ENCODE data around the gene SESN3.
"Not testable (repeated sequence)": the region's sequence is repeated elsewhere in the genome, so short reads cannot be mapped to it uniquely, and the experiment has no call there.

Gene SESN3

DNA sequence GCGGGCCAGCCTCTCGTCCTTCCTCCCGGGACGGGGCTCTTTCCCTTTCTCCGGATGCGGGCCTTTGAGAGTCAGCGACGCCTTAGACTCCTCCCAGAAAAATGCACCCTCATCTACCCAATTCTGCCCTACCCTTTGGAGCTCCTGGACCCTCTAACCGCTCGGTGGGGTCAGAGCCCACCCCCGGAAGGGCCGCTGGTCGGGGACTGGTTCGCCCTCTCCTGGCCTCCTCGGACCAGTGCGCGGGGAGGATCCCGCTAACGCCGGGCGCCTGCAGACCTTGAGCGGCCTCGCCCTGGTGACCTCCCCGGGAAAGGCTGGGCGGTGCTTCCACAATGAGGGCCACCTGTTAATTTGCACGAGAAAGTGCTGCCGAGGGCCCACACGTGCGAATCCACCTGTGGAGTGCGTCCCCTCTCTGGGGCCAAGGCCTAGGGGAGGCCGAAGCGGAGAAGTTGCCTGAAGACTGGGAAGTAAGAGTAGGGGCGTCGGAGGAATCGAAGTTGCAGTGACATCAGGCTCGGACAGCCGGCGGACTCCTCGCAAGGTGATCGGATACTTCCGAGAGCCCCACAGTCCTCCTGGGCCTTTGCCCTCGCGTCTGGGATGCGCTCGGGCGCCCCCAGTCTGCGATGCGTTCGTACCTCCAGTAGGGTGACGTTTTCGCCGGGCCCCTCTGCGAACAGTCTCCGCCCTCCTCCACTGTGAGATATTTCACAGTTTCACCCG is 79.9 kb downstream of the SESN3 start:
- DNase-seq (ENCODE audit: low spot score) = peak; percentile 94

DNA sequence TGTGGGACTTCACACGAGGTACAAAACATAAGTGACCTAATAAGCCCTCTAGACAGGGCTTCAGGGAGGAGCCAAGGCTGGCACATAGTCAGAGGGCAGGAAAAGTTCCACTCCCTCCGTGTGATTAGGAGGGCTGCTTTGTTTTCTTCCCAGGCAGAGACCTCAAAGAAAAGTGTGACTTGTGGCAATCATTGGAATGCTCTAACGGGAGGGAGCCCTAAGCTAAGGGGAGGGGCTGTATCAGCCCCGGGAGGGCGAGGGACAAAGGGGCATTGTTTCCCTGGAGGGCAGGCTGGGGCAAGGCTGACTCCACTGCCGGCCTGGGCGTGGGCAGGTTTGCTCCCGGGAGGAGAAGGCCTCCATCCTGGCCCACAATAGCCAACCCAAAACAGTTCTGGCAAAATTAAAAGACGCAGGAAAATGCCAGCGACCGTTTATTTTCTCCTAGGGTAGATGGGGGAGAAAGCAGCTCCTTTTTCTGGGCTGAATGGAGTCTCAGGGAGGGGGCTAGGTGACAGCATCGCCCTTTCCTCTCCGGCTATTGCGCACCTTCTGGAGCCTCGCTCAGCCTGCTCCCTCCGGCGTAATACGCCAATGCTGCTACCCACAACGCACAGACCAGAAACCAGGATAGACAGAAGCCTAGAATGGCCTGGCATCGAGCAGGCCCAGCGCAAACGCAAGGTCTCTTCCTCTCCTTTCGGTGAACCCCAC is 81.2 kb downstream of the SESN3 start:
- peak; percentile 90 for DNase-seq (ENCODE audit: low spot score)

DNA sequence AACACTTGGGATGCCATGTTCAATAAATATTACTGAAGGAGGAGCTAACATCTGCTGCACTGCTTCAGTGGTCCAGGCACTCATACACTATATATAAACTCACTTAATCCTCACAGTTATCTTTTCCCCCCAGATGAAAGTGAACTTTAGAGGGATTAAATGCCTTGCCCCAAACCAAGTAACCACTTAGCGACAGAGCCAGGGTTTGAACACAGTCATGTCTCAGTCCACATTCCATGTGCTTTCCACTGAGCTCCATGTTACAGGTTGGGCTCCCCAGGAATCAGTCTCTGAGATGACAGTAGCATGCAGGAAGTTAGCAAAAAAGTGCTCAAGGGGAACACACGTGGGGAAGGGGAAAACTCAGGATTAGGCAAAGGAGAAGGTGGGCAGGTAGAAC is 82.1 kb downstream of the SESN3 start:
- no peak for DNase-seq (ENCODE audit: low spot score)

DNA sequence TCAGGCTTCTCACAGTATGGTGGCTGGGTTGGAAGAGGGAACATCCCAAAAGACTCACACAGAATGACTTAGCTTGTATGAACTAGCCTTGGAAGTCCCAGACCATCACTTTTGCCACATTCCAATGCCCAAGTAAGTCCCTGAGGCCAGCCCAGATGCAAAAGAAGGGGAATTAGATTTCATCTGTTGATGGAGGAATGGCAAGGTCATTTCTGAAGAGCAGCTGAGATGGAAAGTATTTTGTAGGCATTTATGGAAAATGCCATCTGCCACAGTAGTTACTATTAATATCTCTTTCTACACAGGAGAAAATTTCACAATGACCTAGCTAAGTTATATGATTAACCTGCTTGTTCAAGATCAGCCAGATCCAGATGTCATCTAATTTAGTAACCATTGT is 82.6 kb downstream of the SESN3 start:
- no peak for DNase-seq (ENCODE audit: low spot score)

DNA sequence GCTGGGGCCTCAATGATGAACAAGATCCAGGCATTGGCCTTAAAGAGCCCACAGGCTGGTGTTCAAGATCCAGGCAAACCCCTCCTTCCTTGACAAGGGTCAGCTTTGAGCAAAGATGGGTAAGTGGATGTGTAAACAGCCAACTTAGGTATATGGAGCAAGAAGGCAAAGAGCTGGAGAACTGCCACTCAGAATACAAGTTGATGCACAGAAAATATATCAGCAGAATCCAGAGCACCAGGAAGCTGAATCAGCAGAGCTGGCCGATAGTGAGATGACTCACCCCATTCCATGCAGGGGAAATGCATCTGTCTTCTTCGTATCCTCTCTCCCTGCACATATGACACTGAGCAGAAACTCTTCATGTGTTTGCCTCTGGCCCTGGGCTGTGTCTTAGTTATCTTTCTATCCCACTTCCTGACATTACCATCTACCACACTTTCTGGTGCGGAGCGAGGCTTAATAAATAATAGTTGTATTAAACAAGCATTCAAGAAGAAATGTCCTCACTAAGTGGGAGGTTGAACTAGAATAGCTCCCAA is 83.6 kb downstream of the SESN3 start:
- peak; percentile 83 for DNase-seq (ENCODE audit: low spot score)

DNA sequence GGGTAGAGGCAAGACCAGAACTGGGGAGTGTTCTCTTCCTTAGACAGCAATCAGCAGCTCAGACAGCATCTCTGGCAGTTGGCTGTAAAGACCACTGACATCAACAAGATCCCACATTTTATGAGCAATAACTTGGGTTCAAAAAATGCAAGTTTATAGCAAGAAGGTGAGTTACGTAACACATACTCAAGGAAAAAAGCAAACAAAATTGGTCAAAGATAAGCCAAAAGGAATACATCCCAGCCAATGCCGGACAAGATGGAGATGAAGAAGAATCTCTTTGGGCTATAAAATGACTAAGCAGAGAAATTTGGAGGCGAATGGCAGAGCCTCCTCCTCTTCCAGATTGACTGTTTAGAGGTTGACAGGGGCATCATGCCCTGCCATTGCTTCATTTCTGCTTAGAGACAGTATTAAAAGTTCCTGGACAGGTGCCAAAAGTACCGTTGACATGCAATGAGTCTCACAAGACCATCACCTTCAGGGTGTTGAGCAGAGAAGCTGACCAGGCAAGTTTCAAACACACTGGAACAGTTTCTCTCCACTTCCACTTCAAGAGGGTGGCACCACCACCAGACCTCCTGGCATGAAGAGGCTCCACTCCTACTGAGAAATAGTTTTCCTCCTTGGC is 85.5 kb downstream of the SESN3 start:
- no peak for DNase-seq (ENCODE audit: low spot score)

DNA sequence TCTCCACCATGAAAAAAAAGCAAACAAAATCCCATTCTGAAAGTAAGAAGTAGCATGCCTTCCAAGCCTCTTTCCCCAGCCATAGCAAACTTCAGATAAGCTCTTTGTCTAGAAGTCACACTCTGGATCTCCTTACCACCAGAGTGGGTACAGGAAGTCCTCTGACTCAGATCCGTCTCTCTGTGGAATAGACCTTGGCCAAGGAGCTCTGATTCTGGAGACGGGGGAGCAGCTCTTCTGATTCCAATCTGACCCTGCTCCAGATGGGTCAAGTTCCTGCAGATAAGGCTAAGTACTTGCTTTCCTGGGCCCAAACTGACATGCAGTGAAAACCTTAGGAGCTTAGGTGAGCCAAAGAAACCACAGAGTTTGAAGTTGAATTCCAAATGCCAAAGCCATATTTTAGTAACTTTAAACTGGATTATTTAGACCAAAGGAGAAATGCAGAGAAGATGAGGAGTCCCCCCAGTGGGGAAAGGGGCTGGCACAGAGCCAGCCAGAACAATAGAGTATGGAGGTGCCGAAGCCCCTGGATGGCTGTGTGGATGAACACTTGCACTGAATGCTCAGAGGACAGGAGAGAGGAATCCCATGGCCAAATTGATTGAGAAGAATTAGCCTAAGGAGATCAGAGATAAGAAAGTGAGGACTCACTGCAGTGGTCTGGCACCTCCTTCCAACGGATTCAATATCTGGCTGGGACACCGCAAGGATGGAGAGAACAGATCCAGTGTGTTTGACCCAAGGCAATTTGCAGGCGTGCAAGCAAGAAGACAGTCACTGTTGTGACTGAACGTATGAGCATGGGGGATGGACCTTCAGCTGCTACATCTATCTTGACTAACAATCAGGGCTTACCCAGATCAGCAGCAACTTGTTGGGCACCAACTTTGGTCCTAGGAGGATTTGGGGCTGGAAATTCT is 86.4 kb downstream of the SESN3 start:
- DNase-seq (ENCODE audit: low spot score) = no peak

DNA sequence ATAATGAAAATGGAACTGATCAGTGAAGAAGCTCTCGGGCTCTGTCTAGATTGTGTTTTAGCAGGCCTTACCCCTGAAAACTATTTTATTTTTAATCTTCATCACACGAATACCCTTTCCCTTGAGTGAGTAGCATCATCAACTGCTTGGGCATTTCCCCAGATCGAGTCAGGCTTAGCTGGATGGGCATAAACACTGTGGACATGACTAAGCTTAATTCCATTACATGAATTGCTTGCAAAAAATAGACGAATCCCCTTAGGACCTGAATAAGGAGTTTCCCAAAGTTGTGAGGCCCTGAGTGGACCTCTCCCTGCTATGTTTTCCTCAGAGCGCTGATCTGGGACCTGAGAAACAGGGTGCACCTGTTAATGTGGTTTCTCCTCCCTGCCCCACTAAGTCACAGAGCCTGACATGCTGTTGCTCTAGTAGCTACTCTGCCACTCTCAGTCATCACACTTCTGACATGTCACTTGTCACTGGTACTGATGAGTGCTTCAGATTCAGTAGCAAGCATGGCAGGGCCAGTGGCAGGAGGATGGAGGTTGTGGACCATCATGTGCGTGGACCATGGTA is 87.8 kb downstream of the SESN3 start:
- DNase-seq (ENCODE audit: low spot score) = peak; percentile 58

DNA sequence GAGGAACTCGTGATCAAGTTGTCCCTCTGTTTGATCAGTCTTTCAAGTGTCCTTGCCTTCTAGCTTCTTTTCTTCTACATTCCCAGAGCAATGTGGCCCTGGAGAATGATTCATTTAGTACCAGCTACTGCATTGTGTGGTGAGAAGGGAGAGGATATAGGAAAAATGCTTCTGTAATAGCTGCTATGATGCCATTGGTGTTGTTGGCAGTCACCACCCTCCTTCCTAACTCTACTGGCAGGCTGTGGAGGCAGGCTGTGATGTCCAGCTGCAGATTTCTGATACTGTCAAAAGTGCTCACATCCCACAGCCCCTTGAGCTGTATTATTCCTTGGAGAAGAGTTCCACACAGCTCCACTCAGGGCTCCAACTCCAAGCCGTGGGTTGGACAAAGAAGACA is 88.6 kb downstream of the SESN3 start:
- no peak for DNase-seq (ENCODE audit: low spot score)

DNA sequence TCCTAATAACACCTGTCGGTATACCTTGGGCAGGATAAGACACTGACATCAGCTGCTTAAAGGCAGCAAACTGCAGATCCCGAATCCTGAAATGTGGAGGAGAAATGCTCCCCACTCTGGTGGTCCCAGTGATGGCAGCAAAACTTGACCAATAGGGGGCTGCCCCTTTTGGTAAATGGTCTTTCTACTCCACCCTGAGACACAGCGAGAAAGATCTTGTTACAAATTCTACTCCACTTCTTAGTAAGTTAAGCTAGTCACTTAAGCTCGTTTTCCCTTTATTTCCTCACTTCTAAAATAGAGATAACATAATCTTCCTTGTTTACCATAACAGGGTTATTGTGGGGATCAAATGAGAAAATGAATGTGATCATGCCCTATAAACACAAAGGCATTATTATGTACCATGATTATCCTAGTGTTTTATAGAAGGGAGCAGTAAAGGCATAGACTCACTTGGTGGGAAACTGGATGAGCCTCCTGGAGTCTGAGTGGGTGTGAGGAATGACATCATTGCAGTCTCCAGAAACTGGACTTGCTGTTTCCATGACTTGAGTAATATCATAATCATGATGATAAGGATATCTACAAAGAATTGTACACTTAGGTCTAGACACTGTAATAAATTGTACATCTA is 90.5 kb downstream of the SESN3 start:
- DNase-seq (ENCODE audit: low spot score) = no peak

DNA sequence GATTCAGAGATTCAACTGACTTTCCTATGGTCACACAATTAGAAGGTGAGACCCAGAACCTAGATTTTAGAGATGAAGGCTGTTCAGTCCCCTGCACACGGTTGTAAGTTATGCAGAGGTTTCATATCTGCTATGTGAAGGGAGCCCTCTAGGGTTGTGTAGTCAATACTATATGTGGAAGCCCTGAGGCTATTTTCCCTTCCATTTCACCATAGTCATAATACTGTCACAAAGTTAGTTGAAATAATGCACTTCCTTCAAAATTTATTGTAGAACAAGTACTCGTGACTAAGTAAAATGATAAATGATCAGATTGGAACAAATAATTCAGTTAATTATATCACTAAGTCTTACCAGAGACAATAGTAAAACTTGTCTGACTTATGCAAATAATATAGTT is 92.6 kb downstream of the SESN3 start:
- peak; percentile 32 for DNase-seq (ENCODE audit: low spot score)

DNA sequence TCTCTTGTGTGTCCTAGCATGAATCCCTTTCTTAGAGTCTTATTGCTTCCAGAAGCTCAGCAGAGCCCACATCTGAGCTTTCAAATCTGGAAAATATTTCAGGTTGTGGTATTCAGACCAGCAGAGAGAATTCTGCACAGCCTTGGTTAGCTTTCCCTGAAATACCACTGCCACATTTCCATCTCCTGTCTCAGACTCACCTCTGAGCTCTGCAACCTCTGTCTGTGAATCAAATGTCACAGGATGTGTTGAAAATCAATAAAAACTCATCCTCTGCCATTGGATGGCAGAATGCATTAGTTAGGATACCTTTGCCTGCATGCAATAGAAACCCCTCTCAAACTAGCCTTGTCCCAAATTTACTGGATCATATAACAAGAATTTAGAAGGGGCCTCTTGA is 93.7 kb downstream of the SESN3 start:
- no peak for DNase-seq (ENCODE audit: low spot score)

DNA sequence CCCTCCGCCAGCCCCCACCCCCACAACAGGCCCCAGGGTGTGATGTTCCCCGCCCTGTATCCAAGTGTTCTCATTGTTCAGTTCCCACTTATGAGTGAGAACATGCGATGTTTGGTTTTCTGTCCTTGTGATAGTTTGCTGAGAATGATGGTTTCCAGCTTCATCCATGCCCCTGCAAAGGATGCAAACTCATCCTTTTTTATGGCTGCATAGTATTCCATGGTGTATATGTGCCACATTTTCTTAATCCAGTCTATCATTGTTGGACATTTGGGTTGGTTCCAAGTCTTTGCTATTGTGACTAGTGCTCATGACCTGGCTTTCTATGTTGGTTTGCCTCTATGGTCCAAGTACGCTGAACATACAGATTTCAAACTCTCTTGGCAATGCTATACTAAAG is 94.3 kb downstream of the SESN3 start:
- not testable (repeated sequence) for DNase-seq (ENCODE audit: low spot score)

DNA sequence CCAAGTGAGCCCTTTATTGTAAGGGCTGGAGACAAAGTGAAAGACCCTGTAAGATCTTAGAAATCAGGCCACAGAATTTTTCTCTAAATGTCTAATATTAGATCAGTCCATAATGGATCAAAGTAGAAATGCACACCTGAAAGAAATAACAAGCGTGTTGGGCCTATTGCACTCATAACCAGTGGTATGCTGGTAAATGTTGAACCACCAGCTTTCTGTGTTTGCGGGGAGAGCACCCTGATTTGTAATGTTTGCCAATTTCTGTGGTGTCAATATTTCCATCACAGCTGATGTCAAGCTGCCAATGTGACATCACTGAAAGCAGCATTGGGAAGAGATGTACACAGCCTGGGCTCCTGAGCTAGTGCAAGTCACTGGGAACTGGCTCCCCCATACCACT is 95.1 kb downstream of the SESN3 start:
- DNase-seq (ENCODE audit: low spot score) = no peak

DNA sequence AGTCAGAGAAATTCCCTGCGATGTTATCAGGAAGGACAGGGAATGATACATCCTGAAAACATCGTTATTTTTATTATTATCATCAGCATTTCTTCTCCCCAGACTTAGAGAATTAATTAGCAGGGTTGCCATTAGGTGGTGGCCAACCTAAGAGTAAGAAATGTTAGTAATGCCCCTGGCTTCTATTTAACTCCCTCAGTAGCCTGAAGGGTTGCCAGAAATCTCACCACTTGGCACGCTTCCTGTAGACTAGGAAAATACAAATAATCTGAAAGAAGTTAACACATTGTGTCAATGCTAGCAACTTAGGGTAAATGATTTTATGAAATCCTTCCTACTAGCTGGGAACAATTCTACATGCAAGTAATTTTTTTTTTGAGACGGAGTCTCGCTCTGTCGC is 95.8 kb downstream of the SESN3 start:
- DNase-seq (ENCODE audit: low spot score) = no peak

DNA sequence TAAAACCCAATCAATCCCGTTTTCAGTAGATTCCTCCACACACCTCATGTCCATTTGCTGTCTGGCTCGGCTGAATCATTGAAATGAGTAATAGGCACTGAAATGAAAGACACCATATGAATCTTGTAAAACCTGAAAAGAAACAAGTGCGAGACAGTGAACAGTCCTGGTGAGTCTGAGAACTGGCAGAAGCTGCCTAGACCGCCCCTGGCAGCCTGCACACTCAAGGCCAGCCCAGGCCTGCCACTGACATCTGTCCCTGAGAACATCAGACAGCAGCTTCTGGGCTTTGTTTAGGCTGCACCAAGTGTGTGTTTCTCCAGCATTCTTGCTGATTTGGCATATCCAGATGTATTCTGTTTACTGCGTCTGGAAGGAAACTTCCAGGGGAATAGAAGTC is 96.5 kb downstream of the SESN3 start:
- peak; percentile 70 for DNase-seq (ENCODE audit: low spot score)

DNA sequence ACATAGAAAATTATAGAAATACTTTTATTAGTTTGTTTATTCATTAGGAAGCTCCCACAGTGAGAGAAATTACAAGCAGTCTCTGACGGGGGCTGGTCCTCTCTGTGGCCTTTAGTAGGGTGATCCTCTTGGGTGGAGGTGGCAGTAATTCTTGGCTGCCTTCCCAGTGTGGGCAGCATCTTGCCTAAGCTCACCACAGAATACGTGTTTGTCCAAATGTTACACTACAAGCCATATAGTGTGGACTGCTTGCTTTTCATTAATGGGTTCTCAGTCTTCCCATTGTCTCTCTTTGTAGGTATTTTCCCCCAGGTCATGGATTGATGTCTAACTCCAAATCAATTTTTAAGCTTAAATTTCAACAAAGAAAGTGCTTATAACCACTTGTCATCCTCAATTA is 98.0 kb downstream of the SESN3 start:
- DNase-seq (ENCODE audit: low spot score) = peak; percentile 23

DNA sequence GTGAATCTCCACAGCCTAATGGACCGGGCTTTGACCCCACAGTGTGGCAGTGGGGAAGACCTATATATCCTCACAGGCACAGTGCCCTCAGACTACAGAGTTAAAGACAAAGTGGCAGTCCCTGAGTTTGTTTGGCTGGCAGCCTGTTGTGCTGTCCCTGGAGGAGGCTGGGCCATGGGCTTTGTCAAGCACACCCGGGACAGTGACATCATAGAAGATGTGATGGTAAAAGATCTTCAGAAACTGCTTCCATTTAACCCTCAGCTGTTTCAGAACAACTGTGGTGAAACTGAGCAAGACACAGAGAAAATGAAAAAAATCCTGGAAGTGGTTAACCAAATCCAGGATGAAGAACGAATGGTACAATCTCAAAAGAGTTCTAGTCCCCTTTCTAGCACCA is 102.4 kb downstream of the SESN3 start:
- DNase-seq (ENCODE audit: low spot score) = no peak

DNA sequence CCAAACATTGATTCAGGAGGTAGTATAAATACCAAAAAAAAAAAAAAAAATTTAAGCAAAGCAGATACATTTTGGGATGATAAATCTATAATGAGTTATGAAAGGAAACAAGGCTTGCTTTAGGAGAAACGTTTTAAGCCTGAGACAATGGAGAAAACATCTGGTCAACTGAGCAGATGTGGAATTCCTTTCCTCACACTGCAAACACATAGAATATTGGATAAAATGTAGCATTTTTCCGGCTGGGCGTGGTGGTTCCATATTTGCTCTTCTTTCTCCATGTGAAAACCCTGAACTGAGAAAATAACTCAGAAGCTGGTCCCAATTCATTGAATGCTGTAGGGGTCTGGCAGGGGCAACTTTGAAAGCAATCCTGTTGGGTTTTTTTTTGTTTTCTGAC is 107.4 kb downstream of the SESN3 start:
- no peak for DNase-seq (ENCODE audit: low spot score)

DNA sequence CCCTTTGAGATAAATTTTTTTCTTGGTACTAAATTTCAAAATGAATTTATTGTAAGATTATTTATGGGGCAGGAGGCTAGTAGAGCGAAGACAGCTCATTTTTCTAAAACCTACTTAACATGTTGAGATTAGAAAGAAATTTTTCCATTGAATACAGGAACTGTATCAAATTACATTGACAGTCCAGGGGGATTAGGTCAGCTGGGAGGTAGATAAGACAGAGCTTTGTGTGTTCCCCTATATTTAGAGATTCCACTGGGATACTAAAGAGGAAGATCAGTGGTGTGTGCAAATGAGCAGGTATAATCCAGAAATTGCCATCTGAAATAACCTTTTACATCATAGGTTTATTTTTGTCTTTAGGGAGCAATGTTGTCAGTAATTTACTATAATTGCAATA is 109.3 kb downstream of the SESN3 start:
- DNase-seq (ENCODE audit: low spot score) = no peak

Data from kidney tubule cell (primary cell).